HG03175 (cell line): ENCODE measurements around the gene CTXN3.

Experiments used
- ATAC-seq: cut with Tn5 transposase; IDR thresholded peaks from one replicate; pipeline ENCODE4 v1.9.1; 2021; ENCODE audit warnings: mild to moderate bottlenecking, moderate library complexity; ENCODE audit not compliant: unreplicated experiment

CTXN3 gene

DNA sequence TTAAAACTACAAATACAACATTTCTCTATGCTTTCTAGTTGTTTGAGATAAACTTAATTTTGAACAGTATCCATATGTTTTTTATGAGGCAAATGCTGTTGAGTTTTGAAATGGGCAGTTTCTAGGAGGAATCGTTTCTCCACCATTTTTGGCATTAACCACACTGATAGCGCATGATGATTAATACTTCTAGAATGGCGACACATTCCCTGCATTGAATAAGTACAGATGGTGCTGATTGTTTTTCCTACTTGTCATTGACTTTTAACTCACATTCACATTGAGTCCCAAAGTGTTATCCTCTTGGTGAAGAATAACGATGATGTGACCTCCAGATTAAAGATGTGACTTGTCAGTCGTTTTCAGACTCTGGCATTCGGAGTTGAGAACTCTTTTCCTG lies 47.8 kb downstream of the CTXN3 start:
- ATAC-seq = no peak

DNA sequence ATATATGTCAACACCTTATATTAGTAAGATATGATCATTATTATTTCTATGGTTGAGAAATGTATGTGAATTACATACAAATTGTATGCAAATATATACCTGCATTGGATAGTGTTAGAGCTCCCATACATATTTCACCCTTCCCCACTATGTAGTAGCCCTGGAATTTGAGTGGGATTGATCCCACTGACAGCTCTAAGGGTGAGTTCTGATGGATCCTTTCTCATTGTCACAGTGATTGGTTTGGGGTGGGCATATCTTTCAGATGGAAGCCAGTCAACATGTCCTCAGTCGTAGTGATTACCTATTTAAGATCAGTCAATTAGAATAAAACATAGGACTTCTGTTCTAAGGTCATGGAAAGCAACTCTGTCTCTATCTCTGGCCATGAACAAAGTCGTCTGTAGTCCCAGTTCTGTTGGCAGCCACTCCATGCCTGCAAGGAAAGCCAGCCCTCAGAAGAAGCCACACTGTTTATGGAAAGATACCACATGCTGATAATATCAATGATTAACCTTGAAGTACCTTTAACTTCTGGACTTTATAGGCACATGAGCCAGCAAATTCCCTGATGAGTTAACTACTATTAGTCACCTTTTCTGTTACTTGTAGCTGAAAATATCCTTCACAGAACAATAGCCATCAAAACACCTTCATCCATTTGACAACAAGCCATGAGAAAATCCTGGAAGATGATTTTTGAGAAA lies 49.2 kb downstream of the CTXN3 start:
- no peak for ATAC-seq

DNA sequence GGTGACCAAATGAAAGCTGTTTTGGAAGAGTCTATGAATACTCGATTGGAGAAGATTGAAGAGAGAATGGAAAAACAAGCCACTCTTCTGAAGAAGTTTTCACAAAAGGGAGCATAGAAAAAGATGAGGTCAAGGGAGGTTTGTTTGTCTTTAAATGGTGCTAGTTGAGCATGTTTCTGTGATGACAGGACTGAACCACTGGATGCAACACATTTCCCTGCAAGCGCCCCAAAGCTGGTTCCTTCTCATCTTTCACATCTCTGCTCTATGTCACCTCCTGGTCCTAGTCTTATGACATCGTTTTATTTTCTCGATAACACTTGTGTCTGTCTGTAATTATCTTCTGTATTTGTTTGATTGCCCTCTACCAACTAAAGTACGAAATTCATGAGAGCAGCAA lies 50.5 kb downstream of the CTXN3 start:
- ATAC-seq = no peak

DNA sequence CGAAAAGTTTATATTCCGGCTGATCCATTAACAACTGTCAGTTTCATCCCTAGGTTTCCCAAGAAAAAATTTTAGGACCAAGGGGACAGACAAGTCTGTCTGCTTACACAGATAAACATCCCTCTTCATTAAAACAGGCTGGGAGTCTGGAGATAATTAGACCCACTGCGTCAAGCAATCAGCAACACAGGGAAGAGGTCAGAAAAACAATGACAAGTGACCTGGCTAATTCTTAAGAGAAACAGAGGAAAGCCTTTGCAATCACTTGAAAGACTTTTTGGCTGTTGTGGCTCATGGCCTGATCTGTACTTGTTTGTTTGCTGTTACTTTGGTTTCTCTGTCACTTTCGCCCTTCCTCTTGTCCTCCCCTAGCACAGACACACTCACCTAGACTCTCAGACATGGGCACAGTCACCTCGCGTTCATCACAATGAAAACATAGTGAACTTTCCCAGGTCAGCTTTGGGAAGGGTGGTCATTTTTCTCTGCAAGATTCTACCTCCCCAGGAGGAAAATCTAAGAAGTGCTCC lies 51.4 kb downstream of the CTXN3 start:
- ATAC-seq = no peak

DNA sequence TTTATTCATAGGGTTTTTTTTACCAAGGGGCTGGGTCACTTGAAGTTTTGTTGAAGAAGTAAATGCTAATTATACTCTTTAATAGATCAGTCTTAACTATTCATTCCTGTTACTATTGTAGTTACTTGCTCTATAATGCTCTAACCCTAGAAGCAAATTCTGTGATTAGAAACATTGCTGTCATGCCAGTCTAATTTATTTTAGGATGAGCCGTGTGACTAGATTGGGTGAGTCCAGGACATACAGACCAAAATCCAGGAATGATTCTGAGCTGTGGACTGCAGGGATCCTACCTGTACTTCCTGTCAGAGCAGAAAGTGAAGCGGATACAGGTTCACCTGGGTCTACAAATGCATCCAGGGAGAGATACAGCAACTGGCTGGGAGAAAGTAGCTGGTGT lies 53.6 kb downstream of the CTXN3 start:
- no peak for ATAC-seq

DNA sequence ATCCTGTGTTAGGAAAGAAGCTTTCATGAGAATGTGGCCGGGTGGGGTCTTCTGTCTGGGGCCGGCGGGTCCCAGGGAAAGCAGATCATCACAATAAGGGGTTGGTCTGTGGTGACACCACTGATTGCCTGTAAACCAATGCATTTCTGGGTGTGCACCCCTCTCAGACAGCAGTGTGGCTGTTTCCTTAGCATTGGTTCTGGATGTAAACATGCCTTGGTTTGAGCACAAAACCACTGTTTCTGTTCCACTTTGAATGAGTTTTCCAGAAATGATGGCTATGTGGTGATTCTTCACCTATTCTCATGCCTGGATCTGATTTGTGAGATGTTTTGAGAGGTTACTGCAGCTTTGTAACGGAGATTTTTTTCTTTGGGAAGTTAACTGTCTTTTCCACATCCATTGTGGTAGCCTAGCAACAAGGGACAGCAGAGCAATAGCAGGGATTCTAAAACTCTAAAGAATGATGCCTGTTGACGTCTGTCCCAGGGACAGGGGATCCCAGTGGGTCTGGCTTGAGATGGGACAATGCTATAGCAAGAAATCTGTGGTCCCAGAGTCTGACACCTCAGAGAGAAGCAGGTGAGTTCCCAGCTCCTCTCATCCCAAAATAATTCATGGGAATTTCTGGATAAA lies 54.2 kb downstream of the CTXN3 start, which contains the start of gene CCDC192:
CCDC192 (plus strand) TSS at position 466 of the 636 bp plus-strand sequence; CDS start at position 521, 55 bp downstream.
- ATAC-seq = no peak

DNA sequence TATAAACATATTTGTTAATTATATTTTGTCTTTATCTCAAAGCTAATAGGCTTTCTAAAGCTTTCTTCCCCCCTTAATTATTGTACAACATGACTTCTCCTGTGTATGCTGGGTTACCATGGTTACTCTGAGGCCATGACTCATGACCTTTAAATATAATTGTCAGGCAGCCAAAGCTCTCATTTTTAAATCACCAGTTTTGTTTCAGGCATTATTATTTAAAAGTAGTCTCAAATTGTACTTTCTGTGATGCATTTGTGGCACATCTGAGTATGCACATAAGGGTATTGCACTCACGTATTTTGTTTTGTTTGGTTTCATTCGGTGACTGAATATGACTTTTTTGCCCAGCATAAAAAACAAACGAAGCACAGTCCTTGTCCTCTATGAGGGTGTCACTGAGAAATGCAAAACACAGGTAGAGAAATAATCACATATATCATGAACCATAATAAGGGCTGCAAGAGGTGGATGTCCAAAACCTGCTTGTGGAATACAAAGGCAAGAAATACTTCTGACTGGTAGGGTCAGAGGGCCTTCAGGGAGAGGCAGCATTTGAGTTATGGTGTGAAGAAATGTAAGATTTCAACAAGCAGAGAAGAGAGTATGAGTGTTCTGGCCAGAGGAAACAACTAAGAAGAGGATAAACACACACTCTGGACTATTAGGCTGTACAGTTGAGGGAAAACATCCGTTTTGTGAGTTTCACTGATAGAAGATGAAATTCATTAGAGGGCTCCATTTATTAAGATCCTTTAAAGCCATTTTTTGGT lies 56.4 kb downstream of the CTXN3 start:
- no peak for ATAC-seq

DNA sequence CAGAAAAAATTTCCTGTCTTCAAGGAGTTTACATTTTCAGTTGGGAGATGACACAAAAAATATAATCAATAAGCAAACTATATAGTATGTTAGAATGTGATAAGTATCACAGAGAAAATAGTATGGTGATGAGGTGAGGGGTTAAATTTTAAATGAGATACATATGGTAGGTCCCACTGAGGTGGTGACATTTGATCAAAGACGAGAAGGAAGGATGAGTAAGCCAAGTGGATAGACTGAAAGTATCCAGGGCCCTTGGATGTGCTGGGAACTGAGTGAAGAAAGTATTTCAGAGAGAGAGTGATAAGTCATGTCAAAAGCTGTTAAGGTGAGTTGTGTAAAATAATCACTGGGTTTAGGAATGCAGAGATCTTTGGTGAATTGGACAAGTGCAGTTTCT lies 57.8 kb downstream of the CTXN3 start:
- no peak for ATAC-seq

DNA sequence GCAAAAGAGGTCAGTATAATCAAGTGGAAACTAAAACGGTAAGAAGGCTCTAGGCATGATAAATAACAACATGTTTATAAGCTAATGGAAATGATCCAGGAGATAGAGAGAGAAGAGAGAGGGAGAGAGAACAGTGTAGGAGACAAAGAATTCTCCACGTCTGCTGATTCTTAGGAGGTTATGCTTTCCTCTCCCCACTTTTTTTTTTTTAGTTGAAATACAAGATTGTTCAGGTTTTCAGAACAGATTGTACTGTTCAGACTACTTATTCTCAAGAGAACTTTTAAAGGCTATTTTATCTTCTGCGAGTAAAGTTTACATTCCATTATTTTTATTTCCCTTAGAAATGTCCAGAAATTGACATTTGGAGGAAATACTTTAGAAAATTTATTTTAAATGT lies 58.3 kb downstream of the CTXN3 start:
- ATAC-seq = no peak
